ENCODE data around the gene ARHGAP10. TPM values are rescaled to one million over a fixed set of nuclear protein-coding genes. Genes with fewer than 3 reads are reported as not detected.

Gene ARHGAP10
- total and polyA plus RNA-seq, 10 of the 15 experiments (the other 5 are each of a cell fraction or from before 2014, with no cell fraction given), result 1.3 to 25.8 (median 17.2) TPM

DNA sequence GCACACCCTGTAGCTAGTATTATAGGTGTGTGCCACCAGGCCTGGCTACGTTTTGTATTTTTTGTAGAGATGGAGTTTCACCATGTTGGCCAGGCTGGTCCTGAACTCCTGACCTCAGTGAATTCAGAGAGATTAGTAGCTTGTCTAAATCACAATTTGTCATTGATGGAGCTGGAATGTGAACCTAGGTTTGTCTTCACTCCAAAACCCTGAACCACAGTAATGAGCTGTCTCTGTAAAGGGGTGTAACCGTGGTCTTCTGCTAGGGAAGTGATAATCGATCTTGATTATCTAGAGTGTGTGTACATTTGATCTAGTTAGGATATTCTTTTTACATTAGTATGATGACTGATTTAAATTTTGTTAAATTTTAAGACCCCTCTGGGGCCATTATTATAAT is 8.3 kb downstream of the ARHGAP10 start:
- ChIA-PET SMC1A (ENCODE audit: uncharacterized antibody, unreplicated experiment) (interaction anchor here (0.5 to 5.0 kb wide), 11 partner anchors 9 to 125 kb away, joined by 3 to 42 read pairs (median 3); no protein-coding TSS in a partner anchor), POLR2A (interaction anchor here (0.6 to 0.7 kb wide), 2 partner anchors 8 to 22 kb away, joined by 3 to 5 read pairs; partner anchors contain the start of gene ARHGAP10), RAD21 (ENCODE audit: unreplicated experiment) (interaction anchor here (1.2 kb wide), 2 partner anchors 28 to 54 kb away, joined by 3 to 4 read pairs; no protein-coding TSS in a partner anchor), CTCF (interaction anchor here (1.1 to 4.1 kb wide), 6 partner anchors 13 to 126 kb away, joined by 3 to 33 read pairs (median 4); partner anchors contain the start of gene TMEM184C)
- no peak for TF ChIP-seq NFYA (IDR thresholded peaks at IDR 0.05; ENCODE audit: borderline replicate concordance, low read depth, low read length)
- TF ChIP-seq IKZF1 (conservative IDR thresholded peaks at IDR 0.05), result no peak
- no peak for TF ChIP-seq TCF3 (IDR thresholded peaks at IDR 0.05; ENCODE audit: borderline replicate concordance, insufficient read depth, low read depth, low read length)
- TF ChIP-seq, protein P1, sequence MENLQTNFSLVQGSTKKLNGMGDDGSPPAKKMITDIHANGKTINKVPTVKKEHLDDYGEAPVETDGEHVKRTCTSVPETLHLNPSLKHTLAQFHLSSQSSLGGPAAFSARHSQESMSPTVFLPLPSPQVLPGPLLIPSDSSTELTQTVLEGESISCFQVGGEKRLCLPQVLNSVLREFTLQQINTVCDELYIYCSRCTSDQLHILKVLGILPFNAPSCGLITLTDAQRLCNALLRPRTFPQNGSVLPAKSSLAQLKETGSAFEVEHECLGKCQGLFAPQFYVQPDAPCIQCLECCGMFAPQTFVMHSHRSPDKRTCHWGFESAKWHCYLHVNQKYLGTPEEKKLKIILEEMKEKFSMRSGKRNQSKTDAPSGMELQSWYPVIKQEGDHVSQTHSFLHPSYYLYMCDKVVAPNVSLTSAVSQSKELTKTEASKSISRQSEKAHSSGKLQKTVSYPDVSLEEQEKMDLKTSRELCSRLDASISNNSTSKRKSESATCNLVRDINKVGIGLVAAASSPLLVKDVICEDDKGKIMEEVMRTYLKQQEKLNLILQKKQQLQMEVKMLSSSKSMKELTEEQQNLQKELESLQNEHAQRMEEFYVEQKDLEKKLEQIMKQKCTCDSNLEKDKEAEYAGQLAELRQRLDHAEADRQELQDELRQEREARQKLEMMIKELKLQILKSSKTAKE (IDR thresholded peaks at IDR 0.05; ENCODE audit: low read depth, poor library complexity, severe bottlenecking), result no peak
- TF ChIP-seq SPI1 (IDR thresholded peaks at IDR 0.05; ENCODE audit: borderline replicate concordance, insufficient read depth, low read depth, low read length), result no peak
- no peak for TF ChIP-seq SREBF1 (IDR thresholded peaks at IDR 0.05; ENCODE audit: low read length)
- TF ChIP-seq STAT3 (IDR thresholded peaks at IDR 0.05; ENCODE audit: low read depth, low read length), result no peak
- no peaks in the 10 kb centered on the region for H3K27me3 ChIP-seq (replicated peaks in 1 of 2; ENCODE audit: control insufficient read depth in 2 of 2, insufficient read depth in 2 of 2, low read length in 1 of 2)
- no peak overlapping the region for H3K4me3 ChIP-seq
- H3K4me1 ChIP-seq (ENCODE audit: control insufficient read depth, insufficient read depth, low read length), result peaks cover 11% of the 10 kb centered on the region
- H3K9ac ChIP-seq (ENCODE audit: control insufficient read depth, insufficient read depth, low read length), result no peak overlapping the region
- in situ Hi-C loops (cut with MboI) (no loop called here), intact Hi-C loops (cut with micrococcal nuclease; ENCODE audit: unreplicated experiment) (no loop called here)
- H3K4me2 ChIP-seq (ENCODE audit: control insufficient read depth, insufficient read depth), result no peak overlapping the region
- ATAC-seq, result peak; percentile 14; the same call in 2 of the 3 replicates
- H2AFZ ChIP-seq (ENCODE audit: control insufficient read depth, low read depth, low read length), result no peak overlapping the region
- DNase-seq (ENCODE audit: low read depth, low spot score), result no peak
- peaks cover 0 to 3% of the 10 kb centered on the region in 2 experiments; a peak in 2 of 4 replicates for H3K36me3 ChIP-seq (ENCODE audit: control insufficient read depth in 2 of 2, insufficient read depth in 2 of 2, low read length in 1 of 2)
- 56% methylated on average over 3 of the region's 3 CpGs for WGBS (ENCODE audit: insufficient coverage, insufficient replicate concordance, low lambda C conversion rate, missing lambda C conversion rate)
- no peak for FAIRE-seq
- no peaks in the 10 kb centered on the region for H3K9me3 ChIP-seq (replicated peaks; ENCODE audit: control insufficient read depth, insufficient read depth, low read length)
- H3K27ac ChIP-seq (ENCODE audit: control insufficient read depth, insufficient read depth), result no peak overlapping the region
- H4K20me1 ChIP-seq (ENCODE audit: control insufficient read depth, insufficient read depth), result no peaks in the 10 kb centered on the region
- peaks cover 87% of the 10 kb centered on the region for H3K79me2 ChIP-seq (ENCODE audit: control insufficient read depth, insufficient read depth, low read length)
- BruUV-seq (replicated peaks), result no TSS peak

All from GM12878 (cell line).